Gastrocnemius medialis (tissue), 4 donors: Measurements from ENCODE around the gene GULP1. TPM values are rescaled to one million over a fixed set of nuclear protein-coding genes. Genes with fewer than 3 reads are reported as not detected.

ENCODE experiments used
- ATAC-seq, 2 donors: fragments of 150-250 bp; one replicate each; pipeline ENCODE4 v1.9.1; 2016
- DNase-seq, 2 donors: peaks; one replicate each; pipeline ENCODE4 v3.0.0-alpha.2; 2019
- H3K27ac ChIP-seq, 4 donors: fragments of 200-600 bp; sonication (generic); 1 replicate in 1 of 4; 2 replicates in 3 of 4; pipeline ENCODE4 v1.5.1; 2016 to 2018; ENCODE audit warnings: mild to moderate bottlenecking in 2 of 4, moderate library complexity in 1 of 4
- H3K27me3 ChIP-seq, 3 donors: fragments of 200-600 bp; sonication (generic) in 2 of 3; 1 replicate in 1 of 3; 2 replicates in 2 of 3; pipeline versions ENCODE4 v1.5.1 to v1.6.0; 2016 to 2019; ENCODE audit warnings: mild to moderate bottlenecking in 1 of 3, moderate library complexity in 1 of 3
- H3K36me3 ChIP-seq, 2 donors: fragments of 200-600 bp; sonication (generic) in 1 of 2; one replicate each; pipeline ENCODE4 v1.5.1; 2017 to 2018
- H3K4me1 ChIP-seq, 2 donors: fragments of 200-600 bp; sonication (generic) in 1 of 2; one replicate each; pipeline ENCODE4 v1.5.1; 2016 to 2017; ENCODE audit warnings: mild to moderate bottlenecking in 2 of 2
- H3K4me3 ChIP-seq, 4 donors: fragments of 200-600 bp; sonication (generic) in 3 of 4; 1 replicate in 1 of 4; 2 replicates in 3 of 4; pipeline ENCODE4 v1.5.1; 2016 to 2019; ENCODE audit warnings: mild to moderate bottlenecking in 2 of 4
- H3K9me3 ChIP-seq, 3 donors: fragments of 200-600 bp; sonication (generic) in 2 of 3; 1 replicate in 1 of 3; 2 replicates in 2 of 3; pipeline ENCODE4 v1.5.1; 2016 to 2019
- CTCF ChIP-seq, 5 experiments: fragments of 450-650 bp in 3 of 5; fragments of 200-600 bp in 2 of 5; sonication (generic) in 2 of 5; IDR thresholded peaks in 4 of 5; conservative IDR thresholded peaks in 1 of 5; 1 replicate in 4 of 5; 2 replicates in 1 of 5; pipeline ENCODE4 v1.5.1; 2016 to 2019; ENCODE audit warnings: antibody characterized with exemption in 5 of 5, mild to moderate bottlenecking in 3 of 5, moderate library complexity in 3 of 5
- POLR2A ChIP-seq, 2 donors: fragments of 450-650 bp; IDR thresholded peaks; one replicate each; pipeline ENCODE4 v1.6.1; 2017; ENCODE audit warnings: antibody characterized with exemption in 2 of 2, mild to moderate bottlenecking in 2 of 2, moderate library complexity in 2 of 2
- in situ Hi-C, 4 donors: fragments of 200-750 bp; cut with MboI; loops; one replicate each; pipeline versions ENCODE4 v1.15.0 to v1.8.0; 2017; ENCODE audit warnings: low sequenced_read_pairs in 4 of 4
- intact Hi-C: fragments of 100-400 bp; cut with DNase I; formaldehyde crosslinking; loops from one replicate; pipeline ENCODE4 v1.15.1; 2023; ENCODE audit warnings: low total_unique reads
- total RNA-seq, 4 donors: library from RNA; depleted of rRNA; stranded (reverse); fragments of >200 nt; gene quantifications; one replicate each; pipeline versions ENCODE4 v1.1.0 to v1.2.3, GENCODE V29; 2016

The GULP1 gene
- total RNA-seq, 4 donors from 2014 or later, result 7.3 to 16.4 (median 12.1) TPM

- no peaks in the 10 kb centered on the region for H3K9me3 ChIP-seq
- DNase-seq (no peak), ATAC-seq (no peak)
- H3K27me3 ChIP-seq, result no peaks in the 10 kb centered on the region
- no peaks in the 10 kb centered on the region for H3K4me1 ChIP-seq
- H3K27ac ChIP-seq, result no peak overlapping the region
- TF ChIP-seq POLR2A (IDR thresholded peaks at IDR 0.05) (no peak), CTCF (IDR thresholded peaks at IDR 0.05 in 4 of 5, conservative IDR thresholded peaks at IDR 0.05 in 1 of 5) (no peak)
- intact Hi-C loops, result no loop called here
- in situ Hi-C loops, result no loop called here
- H3K36me3 ChIP-seq, result no peaks in the 10 kb centered on the region
- no peak overlapping the region for H3K4me3 ChIP-seq
These were observed 22.7 kb upstream of the GULP1 start for GRCh38 chr2:188269004-188269403.

DNA sequence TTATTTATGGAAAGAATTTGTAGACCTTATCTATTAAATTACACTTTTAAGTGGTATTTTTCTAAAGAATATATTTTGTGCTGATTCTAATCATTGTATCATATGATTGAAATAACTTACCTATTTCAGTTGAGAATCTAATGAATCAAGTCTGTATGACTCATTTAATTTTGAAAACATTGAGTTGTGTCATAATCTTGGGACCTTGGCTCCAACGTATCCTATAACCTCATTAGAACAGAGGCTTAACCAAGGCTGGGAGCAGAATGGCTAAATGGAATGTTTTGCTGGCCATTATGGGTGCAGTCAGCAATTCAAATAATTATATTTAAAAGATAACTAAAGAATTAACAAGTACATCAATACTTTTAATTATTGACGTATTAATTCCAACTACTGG, 19.6 kb upstream of the GULP1 start:
- H3K36me3 ChIP-seq, result no peaks in the 10 kb centered on the region
- no peak for ATAC-seq
- H3K4me1 ChIP-seq, result no peaks in the 10 kb centered on the region
- H3K27me3 ChIP-seq, result no peaks in the 10 kb centered on the region
- in situ Hi-C loops (no loop called here), intact Hi-C loops (no loop called here)
- no peak for TF ChIP-seq CTCF (IDR thresholded peaks at IDR 0.05 in 4 of 5, conservative IDR thresholded peaks at IDR 0.05 in 1 of 5)
- TF ChIP-seq POLR2A (IDR thresholded peaks at IDR 0.05), result no peak
- no peak for DNase-seq
- no peak overlapping the region for H3K4me3 ChIP-seq
- H3K9me3 ChIP-seq, result no peaks in the 10 kb centered on the region
- no peak overlapping the region for H3K27ac ChIP-seq

GRCh38 chr2:188274274-188274673, 17.4 kb upstream of the GULP1 start:
- H3K4me3 ChIP-seq, result no peak overlapping the region
- H3K36me3 ChIP-seq, result no peaks in the 10 kb centered on the region
- in situ Hi-C loops, result no loop called here
- ATAC-seq (no peak), DNase-seq (no peak)
- no peaks in the 10 kb centered on the region for H3K27me3 ChIP-seq
- no peak overlapping the region for H3K27ac ChIP-seq
- H3K4me1 ChIP-seq, result no peaks in the 10 kb centered on the region
- intact Hi-C loops, result no loop called here
- H3K9me3 ChIP-seq, result no peaks in the 10 kb centered on the region
- no peak for TF ChIP-seq CTCF (IDR thresholded peaks at IDR 0.05 in 4 of 5, conservative IDR thresholded peaks at IDR 0.05 in 1 of 5)
- no peak for TF ChIP-seq POLR2A (IDR thresholded peaks at IDR 0.05)

- no peak overlapping the region for H3K27ac ChIP-seq
- H3K9me3 ChIP-seq, result no peaks in the 10 kb centered on the region
- H3K4me3 ChIP-seq, result no peak overlapping the region
- intact Hi-C loops (no loop called here), in situ Hi-C loops (no loop called here)
- ATAC-seq, result no peak
- DNase-seq, result no peak
- TF ChIP-seq CTCF (IDR thresholded peaks at IDR 0.05 in 4 of 5, conservative IDR thresholded peaks at IDR 0.05 in 1 of 5) (no peak), POLR2A (IDR thresholded peaks at IDR 0.05) (no peak)
- H3K36me3 ChIP-seq, result no peaks in the 10 kb centered on the region
- no peaks in the 10 kb centered on the region for H3K4me1 ChIP-seq
- H3K27me3 ChIP-seq, result no peaks in the 10 kb centered on the region
These were observed 15.4 kb upstream of the GULP1 start for GRCh38 chr2:188276255-188276654.

- no peaks in the 10 kb centered on the region for H3K4me1 ChIP-seq
- no peak overlapping the region for H3K4me3 ChIP-seq
- no peaks in the 10 kb centered on the region for H3K27me3 ChIP-seq
- no peak for DNase-seq
- TF ChIP-seq CTCF (IDR thresholded peaks at IDR 0.05 in 4 of 5, conservative IDR thresholded peaks at IDR 0.05 in 1 of 5) (no peak), POLR2A (IDR thresholded peaks at IDR 0.05) (no peak)
- no peaks in the 10 kb centered on the region for H3K36me3 ChIP-seq
- in situ Hi-C loops (no loop called here), intact Hi-C loops (no loop called here)
- H3K9me3 ChIP-seq, result no peaks in the 10 kb centered on the region
- no peak for ATAC-seq
- no peak overlapping the region for H3K27ac ChIP-seq
These were observed 13.9 kb upstream of the GULP1 start for GRCh38 chr2:188277786-188278185.
